Fibroblast of lung (primary cell): ENCODE data around the gene TMEM30A. TPM values are rescaled to one million over a fixed set of nuclear protein-coding genes. Genes with fewer than 3 reads are reported as not detected.

Experiments used
- DNase-seq, 2 donors: peaks; one replicate each; pipeline versions ENCODE4 v3.0.0 to v3.0.0-alpha.2; 2010; ENCODE audit warnings: low read depth in 2 of 2
- H2AFZ ChIP-seq: 2 replicates; pipeline ENCODE4 v1.5.1; 2012; ENCODE audit warnings: low read length, control low read depth, inconsistent platforms
- H3K27ac ChIP-seq: 2 replicates; pipeline ENCODE4 v1.5.1; 2011; ENCODE audit warnings: low read length, control low read depth; ENCODE audit not compliant: insufficient read depth
- H3K27me3 ChIP-seq: 2 replicates; pipeline ENCODE4 v1.5.1; 2011; ENCODE audit warnings: mild to moderate bottlenecking, low read length; ENCODE audit not compliant: control insufficient read depth, insufficient read depth
- H3K36me3 ChIP-seq: 2 replicates; pipeline ENCODE4 v1.5.1; 2011; ENCODE audit warnings: low read length; ENCODE audit not compliant: control insufficient read depth, insufficient read depth
- H3K4me1 ChIP-seq: 2 replicates; pipeline ENCODE4 v1.5.1; 2011; ENCODE audit warnings: low read length; ENCODE audit not compliant: control insufficient read depth, insufficient read depth; ENCODE audit errors: extremely low read depth
- H3K4me2 ChIP-seq: 2 replicates; pipeline ENCODE4 v1.5.1; 2011; ENCODE audit warnings: low read length, control low read depth; ENCODE audit not compliant: insufficient read depth; ENCODE audit errors: extremely low read depth
- H3K4me3 ChIP-seq, 4 experiments: fragments of 200-600 bp in 1 of 4; sonication (generic) in 1 of 4; replicated peaks in 1 of 4; 2 replicates each; pipeline ENCODE4 v1.5.1; 2011 to 2016; ENCODE audit warnings: low read length in 4 of 4, low read depth in 3 of 4, mild to moderate bottlenecking in 3 of 4, control low read depth in 2 of 4, inconsistent platforms in 1 of 4, mixed read lengths in 1 of 4; ENCODE audit not compliant: insufficient read depth in 1 of 4; ENCODE audit errors: control extremely low read depth in 1 of 4
- H3K79me2 ChIP-seq: 2 replicates; pipeline ENCODE4 v1.5.1; 2012; ENCODE audit warnings: mild to moderate bottlenecking, low read length, inconsistent platforms; ENCODE audit not compliant: control insufficient read depth, insufficient read depth
- H3K9ac ChIP-seq: 2 replicates; pipeline ENCODE4 v1.5.1; 2011; ENCODE audit warnings: mild to moderate bottlenecking, low read length, control low read depth; ENCODE audit not compliant: insufficient read depth
- H3K9me3 ChIP-seq: 2 replicates; pipeline ENCODE4 v1.5.1; 2012; ENCODE audit warnings: low read depth, low read length; ENCODE audit not compliant: control insufficient read depth, insufficient read depth
- H4K20me1 ChIP-seq: 2 replicates; pipeline ENCODE4 v1.5.1; 2011; ENCODE audit warnings: low read length; ENCODE audit not compliant: control insufficient read depth, insufficient read depth; ENCODE audit errors: extremely low read depth
- CTCF ChIP-seq, 2 donors: IDR thresholded peaks in 1 of 2; conservative IDR thresholded peaks in 1 of 2; 1 replicate in 1 of 2; 2 replicates in 1 of 2; pipeline ENCODE4 v1.5.1; 2011 to 2012; ENCODE audit warnings: low read length in 2 of 2, control low read depth in 1 of 2, inconsistent platforms in 1 of 2, low read depth in 1 of 2, mild to moderate bottlenecking in 1 of 2
- EZH2 ChIP-seq: IDR thresholded peaks from 2 replicates; pipeline ENCODE4 v1.5.1; 2012; ENCODE audit warnings: low read length, control low read depth, mild to moderate bottlenecking; ENCODE audit errors: missing control alignments
- polyA plus RNA-seq, 2 donors: library from polyadenylated mRNA; depleted of rRNA in 1 of 2; stranded (reverse) in 1 of 2; unstranded in 1 of 2; fragments of >200 nt; gene quantifications; 2 replicates each; pipeline ENCODE4 v1.2.1, GENCODE V29; 2011 to 2012; ENCODE audit warnings: missing spikeins in 1 of 2
- total RNA-seq: library from RNA; depleted of rRNA; stranded (reverse); fragments of >200 nt; gene quantifications from 2 replicates; pipeline ENCODE4 v1.2.1, GENCODE V29; 2014

Gene TMEM30A
- total and polyA plus RNA-seq, 2 donors (not counting 1 experiment from before 2014, with no cell fraction given), result 111 to 153 TPM

GRCh38 chr6:75266716-75267291, 17.8 kb downstream of the TMEM30A start:
- Histone ChIP-seq H2AFZ (no peak overlapping the region), H3K27me3 (no peaks in the 10 kb centered on the region), H3K9ac (no peak overlapping the region), H4K20me1 (no peaks in the 10 kb centered on the region), H3K4me3 (no peak overlapping the region), H3K36me3 (no peaks in the 10 kb centered on the region), H3K9me3 (no peaks in the 10 kb centered on the region), H3K27ac (no peak overlapping the region), H3K4me2 (no peak overlapping the region), H3K79me2 (peaks cover 62% of the 10 kb centered on the region), H3K4me1 (peaks cover 9% of the 10 kb centered on the region)
- TF ChIP-seq EZH2, result no peak
- peak; percentile 47 to 79 for TF ChIP-seq CTCF (conservative IDR thresholded peaks at IDR 0.05 in 1 of 2, IDR thresholded peaks at IDR 0.05 in 1 of 2; ENCODE audit: low read depth in 1 of 2, low read length in 2 of 2)
- peak; percentile 47 to 80 for DNase-seq

DNA sequence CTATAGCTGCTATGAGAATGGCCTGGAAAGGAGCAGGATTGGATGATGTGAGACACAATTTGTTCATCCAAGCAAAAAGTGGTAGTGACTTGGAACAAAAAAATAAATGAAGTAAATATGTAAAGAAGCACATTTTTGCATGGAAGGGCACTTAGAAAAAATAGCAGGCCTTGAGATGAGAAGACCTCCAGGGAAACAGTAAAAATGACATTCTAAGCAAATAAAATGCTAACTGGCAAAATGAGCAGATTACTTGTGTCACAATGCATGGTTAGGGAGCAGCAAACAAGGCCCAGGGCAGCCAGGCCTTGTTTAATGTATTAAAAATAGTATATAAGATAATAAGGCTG, 21.2 kb downstream of the TMEM30A start:
- no peak for TF ChIP-seq CTCF (conservative IDR thresholded peaks at IDR 0.05 in 1 of 2, IDR thresholded peaks at IDR 0.05 in 1 of 2; ENCODE audit: low read depth in 1 of 2, low read length in 2 of 2)
- TF ChIP-seq EZH2, result no peak
- peaks cover 34% of the 10 kb centered on the region for H3K79me2 ChIP-seq
- no peak overlapping the region for H3K27ac ChIP-seq

DNA sequence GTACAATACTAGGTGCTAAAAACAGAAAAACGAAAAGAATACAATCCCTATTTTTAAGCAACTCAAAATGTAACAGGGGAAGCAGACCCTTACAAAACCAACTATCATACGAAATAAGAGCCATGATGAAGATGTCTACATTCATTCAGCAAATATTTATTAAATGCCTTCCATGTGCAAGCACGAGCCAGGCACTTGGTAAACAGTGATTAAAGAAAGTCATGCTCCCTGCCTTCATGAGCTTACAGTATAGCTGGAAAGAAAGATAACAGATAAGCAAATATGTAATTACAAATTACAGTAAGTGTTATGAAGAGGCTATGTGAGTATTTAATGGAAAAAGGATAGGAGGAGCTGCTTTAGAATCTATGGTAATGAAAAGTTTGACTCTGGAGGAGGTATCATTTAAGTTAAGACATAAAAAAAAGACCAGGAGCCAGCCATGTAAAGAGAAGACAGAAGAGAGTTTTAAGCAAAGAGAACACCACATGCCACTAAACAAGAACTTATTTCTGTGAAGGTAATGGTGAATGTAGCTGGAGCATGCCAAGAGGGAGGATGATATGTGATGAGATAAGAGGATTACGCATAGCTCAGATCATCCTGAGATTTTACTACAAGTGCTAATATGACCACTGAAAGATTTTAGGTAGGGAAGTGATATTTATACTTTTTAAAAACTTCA, 21.7 kb downstream of the TMEM30A start:
- H2AFZ ChIP-seq, result no peak overlapping the region
- peak in 1 of 2 donors; percentile 25 for DNase-seq
- peaks cover 29% of the 10 kb centered on the region for H3K79me2 ChIP-seq
- H3K9me3 ChIP-seq, result no peaks in the 10 kb centered on the region
- TF ChIP-seq EZH2 (no peak), CTCF (conservative IDR thresholded peaks at IDR 0.05 in 1 of 2, IDR thresholded peaks at IDR 0.05 in 1 of 2; ENCODE audit: low read depth in 1 of 2, low read length in 2 of 2) (no peak)
- no peak overlapping the region for H3K9ac ChIP-seq
- no peak overlapping the region for H3K4me2 ChIP-seq
- H4K20me1 ChIP-seq, result no peaks in the 10 kb centered on the region
- no peaks in the 10 kb centered on the region for H3K36me3 ChIP-seq
- H3K4me1 ChIP-seq, result peaks cover 1% of the 10 kb centered on the region
- H3K4me3 ChIP-seq, result no peak overlapping the region
- no peak overlapping the region for H3K27ac ChIP-seq
- no peaks in the 10 kb centered on the region for H3K27me3 ChIP-seq

More for the DNA sequence above, 21.2 kb downstream of the TMEM30A start:
- H2AFZ ChIP-seq, result no peak overlapping the region
- no peaks in the 10 kb centered on the region for H3K36me3 ChIP-seq
- H3K9ac ChIP-seq, result no peak overlapping the region
- no peak for DNase-seq
- peaks cover 5% of the 10 kb centered on the region for H3K4me1 ChIP-seq
- H3K4me3 ChIP-seq, result no peak overlapping the region
- H4K20me1 ChIP-seq, result no peaks in the 10 kb centered on the region
- no peaks in the 10 kb centered on the region for H3K27me3 ChIP-seq
- H3K4me2 ChIP-seq, result no peak overlapping the region
- H3K9me3 ChIP-seq, result no peaks in the 10 kb centered on the region
